ENCODE results near the gene LYG1.
"Not testable (repeated sequence)": the region's sequence is repeated elsewhere in the genome, so short reads cannot be mapped to it uniquely, and the experiment has no call there.

The LYG1 gene

GRCh38 chr2:99278793-99279291, 22.2 kb downstream of the LYG1 start:
- H3K4me3 ChIP-seq (ENCODE audit: low read depth, low read length) = peak overlapping the region; percentile 14
- DNase-seq (ENCODE audit: low read depth) = peak; percentile 81

DNA sequence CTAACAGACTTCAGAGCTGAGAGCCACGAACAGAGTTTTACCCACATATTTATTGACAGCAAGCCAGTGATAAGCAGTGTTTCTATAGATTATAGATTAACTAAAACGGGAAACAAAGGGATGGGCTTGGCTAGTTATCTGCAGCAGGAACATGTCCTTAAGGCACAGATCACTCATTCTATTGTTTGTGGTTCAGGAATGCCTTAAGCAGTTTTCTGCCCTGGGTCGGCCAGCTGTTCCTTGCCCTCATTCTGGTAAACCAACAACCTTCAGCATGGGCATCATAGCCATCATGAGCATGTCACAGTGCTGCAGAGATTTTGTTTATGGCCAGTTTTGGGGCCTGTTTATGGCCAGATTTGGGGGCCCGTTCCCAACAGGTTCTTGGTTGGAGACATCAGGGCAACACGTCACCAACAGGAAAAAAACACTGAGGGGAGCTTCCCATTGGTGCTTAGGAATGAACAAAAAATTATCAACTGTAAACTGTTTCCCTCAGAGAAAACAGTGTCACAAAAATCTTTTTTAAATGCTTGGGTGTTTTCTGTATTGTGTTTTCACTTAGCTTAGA, 22.7 kb downstream of the LYG1 start:
- not testable (repeated sequence) for H3K4me3 ChIP-seq (ENCODE audit: low read depth, low read length); DNase-seq (ENCODE audit: low read depth)

- DNase-seq (ENCODE audit: low read depth) = no peak
- no peak overlapping the region for H3K4me3 ChIP-seq (ENCODE audit: low read depth, low read length)
Observed at GRCh38 chr2:99275882-99276281, 25.1 kb downstream of the LYG1 start.

DNA sequence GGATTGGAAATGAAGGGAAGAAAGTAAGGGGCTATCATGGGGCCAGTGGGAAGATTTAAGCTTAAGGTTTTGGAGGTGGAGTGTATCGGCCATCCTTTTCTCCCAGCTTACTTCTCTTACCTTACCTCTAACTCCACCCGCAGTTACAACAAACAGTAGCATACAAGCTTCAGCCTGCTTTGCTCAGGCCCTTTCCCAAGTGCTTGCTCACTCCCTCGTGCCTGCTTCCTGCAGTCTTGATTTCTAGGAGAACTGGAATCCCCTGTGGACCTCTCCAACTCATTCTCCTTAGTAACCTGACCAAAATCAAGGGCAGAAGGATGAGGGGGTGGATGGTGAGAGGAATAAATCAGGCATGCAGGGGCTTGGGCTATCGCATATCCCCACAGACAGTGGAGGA, 39.8 kb downstream of the LYG1 start:
- no peak for DNase-seq (ENCODE audit: low read depth)
- no peak overlapping the region for H3K4me3 ChIP-seq (ENCODE audit: low read depth, low read length)

GRCh38 chr2:99260184-99260583, 40.8 kb downstream of the LYG1 start:
- no peak for DNase-seq (ENCODE audit: low read depth)
- H3K4me3 ChIP-seq (ENCODE audit: low read depth, low read length) = no peak overlapping the region

DNA sequence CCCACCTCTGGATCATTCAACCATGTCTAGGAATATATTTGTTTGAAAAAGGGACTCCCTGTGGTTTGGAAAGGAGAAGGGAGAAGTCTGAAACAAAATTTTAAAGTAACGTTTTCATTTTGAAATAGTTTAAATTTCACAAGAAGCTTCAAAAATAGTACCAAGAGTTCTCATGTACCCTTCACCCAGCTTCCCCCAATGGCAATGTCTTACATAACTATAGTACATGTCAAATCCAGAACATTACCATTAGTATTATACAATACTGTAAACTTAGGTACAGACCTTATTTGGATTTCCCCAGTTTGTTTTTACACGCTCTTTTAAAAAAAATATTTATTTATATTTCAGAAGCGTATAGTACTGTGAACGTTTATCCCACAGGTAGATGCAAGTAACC, 41.5 kb downstream of the LYG1 start:
- DNase-seq (ENCODE audit: low read depth) = no peak
- H3K4me3 ChIP-seq (ENCODE audit: low read depth, low read length) = no peak overlapping the region

- no peak overlapping the region for H3K4me3 ChIP-seq (ENCODE audit: low read depth, low read length)
- DNase-seq (ENCODE audit: low read depth) = no peak
Observed at GRCh38 chr2:99256677-99257076, 44.3 kb downstream of the LYG1 start.

DNA sequence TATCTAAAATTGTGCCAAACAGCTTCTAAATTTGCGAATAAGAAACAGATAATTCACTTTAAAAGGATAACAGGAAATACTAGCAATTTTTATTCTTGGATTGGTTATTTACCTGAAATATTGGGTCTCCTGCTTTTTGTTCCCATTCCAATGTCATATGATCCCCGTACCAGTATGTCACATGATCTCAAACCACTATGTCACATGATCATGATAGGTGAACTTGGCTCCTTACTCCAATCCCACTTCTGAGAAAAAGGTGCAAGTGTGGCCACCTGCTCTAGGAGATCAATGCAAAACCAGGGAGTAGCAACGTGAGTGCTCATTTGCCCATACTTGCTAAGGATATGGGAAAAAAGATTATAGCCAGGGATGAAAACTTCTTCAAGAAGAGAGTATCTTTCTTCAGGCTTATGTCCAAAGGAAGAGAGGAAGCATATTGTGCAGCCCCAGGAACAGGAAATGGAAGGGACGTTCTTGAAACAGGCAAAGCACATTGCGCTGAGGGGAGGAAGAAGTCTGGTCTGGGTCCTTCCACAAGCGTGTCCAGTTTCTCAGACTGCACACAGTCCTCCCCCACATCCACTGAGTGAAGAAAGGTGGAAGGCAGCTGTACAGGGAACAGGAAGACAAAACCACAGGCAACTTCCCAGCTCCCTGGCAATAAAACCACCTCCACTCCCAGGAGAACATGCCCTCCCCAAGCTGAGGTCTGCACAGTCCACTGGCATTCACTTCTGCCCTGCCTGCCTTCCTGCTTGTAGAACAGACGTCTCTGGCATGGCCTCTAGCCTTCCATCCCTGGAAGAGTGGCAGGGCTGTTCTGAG, 45.3 kb downstream of the LYG1 start, which contains the start of gene LYG2:
Gene LYG2, minus strand, starts transcription at position 176 of the 828 bp plus-strand sequence. CDS start 1,406 bp downstream, outside the sequence.
- no peak for DNase-seq (ENCODE audit: low read depth)
- no peak within 1 kb of the TSS for H3K4me3 ChIP-seq (ENCODE audit: low read depth, low read length)

GRCh38 chr2:99249951-99250350, 51.0 kb downstream of the LYG1 start:
- H3K4me3 ChIP-seq (ENCODE audit: low read depth, low read length) = no peak overlapping the region
- DNase-seq (ENCODE audit: low read depth) = no peak

GRCh38 chr2:99242151-99242550, 58.8 kb downstream of the LYG1 start:
- no peak for DNase-seq (ENCODE audit: low read depth)
- no peak overlapping the region for H3K4me3 ChIP-seq (ENCODE audit: low read depth, low read length)

- H3K4me3 ChIP-seq (ENCODE audit: low read depth, low read length) = no peak overlapping the region
- DNase-seq (ENCODE audit: low read depth) = no peak
Observed at GRCh38 chr2:99240431-99240830, 60.6 kb downstream of the LYG1 start.

DNA sequence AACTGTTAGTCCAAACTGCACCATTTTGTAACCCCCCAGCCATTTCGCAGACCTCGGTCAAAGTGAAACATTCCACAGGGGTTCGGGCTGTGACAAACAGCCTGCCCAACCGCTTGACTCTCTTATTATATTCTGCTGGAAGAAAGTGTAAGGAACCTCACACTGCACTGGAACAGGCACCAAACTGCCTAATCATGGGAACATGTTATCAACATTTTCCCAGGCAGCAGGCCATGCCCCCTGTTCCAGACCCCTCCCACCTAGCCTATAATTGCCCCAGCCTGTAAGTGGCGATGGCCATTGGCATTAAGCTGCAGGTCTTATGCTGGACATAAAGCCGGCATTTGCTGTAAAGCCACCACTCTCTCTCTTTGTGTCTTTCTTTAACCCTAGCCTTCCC, 62.4 kb downstream of the LYG1 start:
- no peak overlapping the region for H3K4me3 ChIP-seq (ENCODE audit: low read depth, low read length)
- no peak for DNase-seq (ENCODE audit: low read depth)
